ENCODE data around the gene GOLGA1. TPM values are rescaled to one million over a fixed set of nuclear protein-coding genes. Genes with fewer than 3 reads are reported as not detected.

GOLGA1 gene
- total RNA-seq, 1 experiment from 2014 or later: 9.6 TPM

DNA sequence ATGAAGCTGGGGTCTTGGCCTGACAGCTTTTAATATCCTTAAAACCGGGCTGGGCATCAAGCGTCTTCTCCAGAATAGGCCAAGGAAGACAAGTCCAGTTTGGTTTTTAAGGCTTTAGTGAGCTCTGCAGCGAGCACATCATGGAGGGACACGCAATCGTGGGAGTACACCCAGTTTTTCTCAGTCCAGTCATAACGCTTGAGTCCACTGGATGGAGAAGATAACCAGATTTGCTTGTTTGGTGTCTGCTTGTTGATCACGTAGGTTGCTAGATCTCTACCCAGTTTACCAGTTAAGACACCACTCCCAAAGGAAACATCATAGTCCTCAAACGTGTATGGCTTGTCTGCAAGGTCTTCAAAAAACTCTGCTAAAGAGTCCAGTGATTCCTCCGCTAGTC is 27.4 kb upstream of the GOLGA1 start:
- Mint-ChIP-seq H3K9me3 (no peaks in the 10 kb centered on the region), H3K27me3 (ENCODE audit: low read depth) (no peaks in the 10 kb centered on the region), H3K4me3 (no peak overlapping the region), H3K36me3 (peaks cover 9% of the 10 kb centered on the region), H3K4me1 (no peaks in the 10 kb centered on the region), H3K27ac (no peak overlapping the region)
- ChIA-PET CTCF (no interaction called here), POLR2A (no interaction called here)
- DNase-seq (ENCODE audit: low spot score) (no peak), ATAC-seq (no peak)
- no peak for TF ChIP-seq PRRX2 (CRISPR knock-in tag; IDR thresholded peaks at IDR 0.05)
- TF ChIP-seq, protein P1, sequence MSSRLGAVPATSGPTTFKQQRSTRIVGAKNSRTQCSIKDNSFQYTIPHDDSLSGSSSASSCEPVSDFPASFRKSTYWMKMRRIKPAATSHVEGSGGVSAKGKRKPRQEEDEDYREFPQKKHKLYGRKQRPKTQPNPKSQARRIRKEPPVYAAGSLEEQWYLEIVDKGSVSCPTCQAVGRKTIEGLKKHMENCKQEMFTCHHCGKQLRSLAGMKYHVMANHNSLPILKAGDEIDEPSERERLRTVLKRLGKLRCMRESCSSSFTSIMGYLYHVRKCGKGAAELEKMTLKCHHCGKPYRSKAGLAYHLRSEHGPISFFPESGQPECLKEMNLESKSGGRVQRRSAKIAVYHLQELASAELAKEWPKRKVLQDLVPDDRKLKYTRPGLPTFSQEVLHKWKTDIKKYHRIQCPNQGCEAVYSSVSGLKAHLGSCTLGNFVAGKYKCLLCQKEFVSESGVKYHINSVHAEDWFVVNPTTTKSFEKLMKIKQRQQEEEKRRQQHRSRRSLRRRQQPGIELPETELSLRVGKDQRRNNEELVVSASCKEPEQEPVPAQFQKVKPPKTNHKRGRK (CRISPR knock-in tag; IDR thresholded peaks at IDR 0.05; ENCODE audit: borderline replicate concordance): no peak
- TF ChIP-seq, protein P2, sequence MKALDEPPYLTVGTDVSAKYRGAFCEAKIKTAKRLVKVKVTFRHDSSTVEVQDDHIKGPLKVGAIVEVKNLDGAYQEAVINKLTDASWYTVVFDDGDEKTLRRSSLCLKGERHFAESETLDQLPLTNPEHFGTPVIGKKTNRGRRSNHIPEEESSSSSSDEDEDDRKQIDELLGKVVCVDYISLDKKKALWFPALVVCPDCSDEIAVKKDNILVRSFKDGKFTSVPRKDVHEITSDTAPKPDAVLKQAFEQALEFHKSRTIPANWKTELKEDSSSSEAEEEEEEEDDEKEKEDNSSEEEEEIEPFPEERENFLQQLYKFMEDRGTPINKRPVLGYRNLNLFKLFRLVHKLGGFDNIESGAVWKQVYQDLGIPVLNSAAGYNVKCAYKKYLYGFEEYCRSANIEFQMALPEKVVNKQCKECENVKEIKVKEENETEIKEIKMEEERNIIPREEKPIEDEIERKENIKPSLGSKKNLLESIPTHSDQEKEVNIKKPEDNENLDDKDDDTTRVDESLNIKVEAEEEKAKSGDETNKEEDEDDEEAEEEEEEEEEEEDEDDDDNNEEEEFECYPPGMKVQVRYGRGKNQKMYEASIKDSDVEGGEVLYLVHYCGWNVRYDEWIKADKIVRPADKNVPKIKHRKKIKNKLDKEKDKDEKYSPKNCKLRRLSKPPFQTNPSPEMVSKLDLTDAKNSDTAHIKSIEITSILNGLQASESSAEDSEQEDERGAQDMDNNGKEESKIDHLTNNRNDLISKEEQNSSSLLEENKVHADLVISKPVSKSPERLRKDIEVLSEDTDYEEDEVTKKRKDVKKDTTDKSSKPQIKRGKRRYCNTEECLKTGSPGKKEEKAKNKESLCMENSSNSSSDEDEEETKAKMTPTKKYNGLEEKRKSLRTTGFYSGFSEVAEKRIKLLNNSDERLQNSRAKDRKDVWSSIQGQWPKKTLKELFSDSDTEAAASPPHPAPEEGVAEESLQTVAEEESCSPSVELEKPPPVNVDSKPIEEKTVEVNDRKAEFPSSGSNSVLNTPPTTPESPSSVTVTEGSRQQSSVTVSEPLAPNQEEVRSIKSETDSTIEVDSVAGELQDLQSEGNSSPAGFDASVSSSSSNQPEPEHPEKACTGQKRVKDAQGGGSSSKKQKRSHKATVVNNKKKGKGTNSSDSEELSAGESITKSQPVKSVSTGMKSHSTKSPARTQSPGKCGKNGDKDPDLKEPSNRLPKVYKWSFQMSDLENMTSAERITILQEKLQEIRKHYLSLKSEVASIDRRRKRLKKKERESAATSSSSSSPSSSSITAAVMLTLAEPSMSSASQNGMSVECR (CRISPR knock-in tag; IDR thresholded peaks at IDR 0.05; ENCODE audit: borderline replicate concordance): no peak
- no peak for TF ChIP-seq ZNF423 (CRISPR knock-in tag; IDR thresholded peaks at IDR 0.05)
- no peak for TF ChIP-seq NR1H2 (CRISPR knock-in tag; IDR thresholded peaks at IDR 0.05)
- TF ChIP-seq MYBL2 (CRISPR knock-in tag; IDR thresholded peaks at IDR 0.05): no peak
- TF ChIP-seq, protein P3, sequence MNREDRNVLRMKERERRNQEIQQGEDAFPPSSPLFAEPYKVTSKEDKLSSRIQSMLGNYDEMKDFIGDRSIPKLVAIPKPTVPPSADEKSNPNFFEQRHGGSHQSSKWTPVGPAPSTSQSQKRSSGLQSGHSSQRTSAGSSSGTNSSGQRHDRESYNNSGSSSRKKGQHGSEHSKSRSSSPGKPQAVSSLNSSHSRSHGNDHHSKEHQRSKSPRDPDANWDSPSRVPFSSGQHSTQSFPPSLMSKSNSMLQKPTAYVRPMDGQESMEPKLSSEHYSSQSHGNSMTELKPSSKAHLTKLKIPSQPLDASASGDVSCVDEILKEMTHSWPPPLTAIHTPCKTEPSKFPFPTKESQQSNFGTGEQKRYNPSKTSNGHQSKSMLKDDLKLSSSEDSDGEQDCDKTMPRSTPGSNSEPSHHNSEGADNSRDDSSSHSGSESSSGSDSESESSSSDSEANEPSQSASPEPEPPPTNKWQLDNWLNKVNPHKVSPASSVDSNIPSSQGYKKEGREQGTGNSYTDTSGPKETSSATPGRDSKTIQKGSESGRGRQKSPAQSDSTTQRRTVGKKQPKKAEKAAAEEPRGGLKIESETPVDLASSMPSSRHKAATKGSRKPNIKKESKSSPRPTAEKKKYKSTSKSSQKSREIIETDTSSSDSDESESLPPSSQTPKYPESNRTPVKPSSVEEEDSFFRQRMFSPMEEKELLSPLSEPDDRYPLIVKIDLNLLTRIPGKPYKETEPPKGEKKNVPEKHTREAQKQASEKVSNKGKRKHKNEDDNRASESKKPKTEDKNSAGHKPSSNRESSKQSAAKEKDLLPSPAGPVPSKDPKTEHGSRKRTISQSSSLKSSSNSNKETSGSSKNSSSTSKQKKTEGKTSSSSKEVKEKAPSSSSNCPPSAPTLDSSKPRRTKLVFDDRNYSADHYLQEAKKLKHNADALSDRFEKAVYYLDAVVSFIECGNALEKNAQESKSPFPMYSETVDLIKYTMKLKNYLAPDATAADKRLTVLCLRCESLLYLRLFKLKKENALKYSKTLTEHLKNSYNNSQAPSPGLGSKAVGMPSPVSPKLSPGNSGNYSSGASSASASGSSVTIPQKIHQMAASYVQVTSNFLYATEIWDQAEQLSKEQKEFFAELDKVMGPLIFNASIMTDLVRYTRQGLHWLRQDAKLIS (CRISPR knock-in tag; IDR thresholded peaks at IDR 0.05; ENCODE audit: borderline replicate concordance): no peak
- no peak for TF ChIP-seq ZNF416 (CRISPR knock-in tag; IDR thresholded peaks at IDR 0.05)
- TF ChIP-seq, protein P4, sequence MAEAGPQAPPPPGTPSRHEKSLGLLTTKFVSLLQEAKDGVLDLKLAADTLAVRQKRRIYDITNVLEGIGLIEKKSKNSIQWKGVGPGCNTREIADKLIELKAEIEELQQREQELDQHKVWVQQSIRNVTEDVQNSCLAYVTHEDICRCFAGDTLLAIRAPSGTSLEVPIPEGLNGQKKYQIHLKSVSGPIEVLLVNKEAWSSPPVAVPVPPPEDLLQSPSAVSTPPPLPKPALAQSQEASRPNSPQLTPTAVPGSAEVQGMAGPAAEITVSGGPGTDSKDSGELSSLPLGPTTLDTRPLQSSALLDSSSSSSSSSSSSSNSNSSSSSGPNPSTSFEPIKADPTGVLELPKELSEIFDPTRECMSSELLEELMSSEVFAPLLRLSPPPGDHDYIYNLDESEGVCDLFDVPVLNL (CRISPR knock-in tag; IDR thresholded peaks at IDR 0.05; ENCODE audit: borderline replicate concordance, low read depth): no peak
- TF ChIP-seq, protein P5, sequence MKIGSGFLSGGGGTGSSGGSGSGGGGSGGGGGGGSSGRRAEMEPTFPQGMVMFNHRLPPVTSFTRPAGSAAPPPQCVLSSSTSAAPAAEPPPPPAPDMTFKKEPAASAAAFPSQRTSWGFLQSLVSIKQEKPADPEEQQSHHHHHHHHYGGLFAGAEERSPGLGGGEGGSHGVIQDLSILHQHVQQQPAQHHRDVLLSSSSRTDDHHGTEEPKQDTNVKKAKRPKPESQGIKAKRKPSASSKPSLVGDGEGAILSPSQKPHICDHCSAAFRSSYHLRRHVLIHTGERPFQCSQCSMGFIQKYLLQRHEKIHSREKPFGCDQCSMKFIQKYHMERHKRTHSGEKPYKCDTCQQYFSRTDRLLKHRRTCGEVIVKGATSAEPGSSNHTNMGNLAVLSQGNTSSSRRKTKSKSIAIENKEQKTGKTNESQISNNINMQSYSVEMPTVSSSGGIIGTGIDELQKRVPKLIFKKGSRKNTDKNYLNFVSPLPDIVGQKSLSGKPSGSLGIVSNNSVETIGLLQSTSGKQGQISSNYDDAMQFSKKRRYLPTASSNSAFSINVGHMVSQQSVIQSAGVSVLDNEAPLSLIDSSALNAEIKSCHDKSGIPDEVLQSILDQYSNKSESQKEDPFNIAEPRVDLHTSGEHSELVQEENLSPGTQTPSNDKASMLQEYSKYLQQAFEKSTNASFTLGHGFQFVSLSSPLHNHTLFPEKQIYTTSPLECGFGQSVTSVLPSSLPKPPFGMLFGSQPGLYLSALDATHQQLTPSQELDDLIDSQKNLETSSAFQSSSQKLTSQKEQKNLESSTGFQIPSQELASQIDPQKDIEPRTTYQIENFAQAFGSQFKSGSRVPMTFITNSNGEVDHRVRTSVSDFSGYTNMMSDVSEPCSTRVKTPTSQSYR (CRISPR knock-in tag; IDR thresholded peaks at IDR 0.05): no peak
- no peak for TF ChIP-seq NFYB (CRISPR knock-in tag; conservative IDR thresholded peaks at IDR 0.05; ENCODE audit: low read depth)
- TF ChIP-seq GTF2I (CRISPR knock-in tag; conservative IDR thresholded peaks at IDR 0.05): no peak
- TF ChIP-seq ELF4 (CRISPR knock-in tag; IDR thresholded peaks at IDR 0.05; ENCODE audit: low read depth): no peak
- TF ChIP-seq, protein P6, sequence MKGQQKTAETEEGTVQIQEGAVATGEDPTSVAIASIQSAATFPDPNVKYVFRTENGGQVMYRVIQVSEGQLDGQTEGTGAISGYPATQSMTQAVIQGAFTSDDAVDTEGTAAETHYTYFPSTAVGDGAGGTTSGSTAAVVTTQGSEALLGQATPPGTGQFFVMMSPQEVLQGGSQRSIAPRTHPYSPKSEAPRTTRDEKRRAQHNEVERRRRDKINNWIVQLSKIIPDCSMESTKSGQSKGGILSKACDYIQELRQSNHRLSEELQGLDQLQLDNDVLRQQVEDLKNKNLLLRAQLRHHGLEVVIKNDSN (CRISPR knock-in tag; IDR thresholded peaks at IDR 0.05): no peak
- TF ChIP-seq, protein P7, sequence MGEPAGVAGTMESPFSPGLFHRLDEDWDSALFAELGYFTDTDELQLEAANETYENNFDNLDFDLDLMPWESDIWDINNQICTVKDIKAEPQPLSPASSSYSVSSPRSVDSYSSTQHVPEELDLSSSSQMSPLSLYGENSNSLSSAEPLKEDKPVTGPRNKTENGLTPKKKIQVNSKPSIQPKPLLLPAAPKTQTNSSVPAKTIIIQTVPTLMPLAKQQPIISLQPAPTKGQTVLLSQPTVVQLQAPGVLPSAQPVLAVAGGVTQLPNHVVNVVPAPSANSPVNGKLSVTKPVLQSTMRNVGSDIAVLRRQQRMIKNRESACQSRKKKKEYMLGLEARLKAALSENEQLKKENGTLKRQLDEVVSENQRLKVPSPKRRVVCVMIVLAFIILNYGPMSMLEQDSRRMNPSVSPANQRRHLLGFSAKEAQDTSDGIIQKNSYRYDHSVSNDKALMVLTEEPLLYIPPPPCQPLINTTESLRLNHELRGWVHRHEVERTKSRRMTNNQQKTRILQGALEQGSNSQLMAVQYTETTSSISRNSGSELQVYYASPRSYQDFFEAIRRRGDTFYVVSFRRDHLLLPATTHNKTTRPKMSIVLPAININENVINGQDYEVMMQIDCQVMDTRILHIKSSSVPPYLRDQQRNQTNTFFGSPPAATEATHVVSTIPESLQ (CRISPR knock-in tag; IDR thresholded peaks at IDR 0.05): no peak
- TF ChIP-seq RORB (CRISPR knock-in tag; IDR thresholded peaks at IDR 0.05): no peak
- TF ChIP-seq ATF1 (CRISPR knock-in tag; IDR thresholded peaks at IDR 0.05): no peak

Measured in WTC11 (cell line).